Measurements from ENCODE around the gene MUC22. TPM values are rescaled to one million over a fixed set of nuclear protein-coding genes. Genes with fewer than 3 reads are reported as not detected.
"Not testable (repeated sequence)": the region's sequence is repeated elsewhere in the genome, so short reads cannot be mapped to it uniquely, and the experiment has no call there.

MUC22 gene
- total RNA-seq, 4 donors from 2014 or later: 0.05 to 0.36 (median 0.18) TPM

DNA sequence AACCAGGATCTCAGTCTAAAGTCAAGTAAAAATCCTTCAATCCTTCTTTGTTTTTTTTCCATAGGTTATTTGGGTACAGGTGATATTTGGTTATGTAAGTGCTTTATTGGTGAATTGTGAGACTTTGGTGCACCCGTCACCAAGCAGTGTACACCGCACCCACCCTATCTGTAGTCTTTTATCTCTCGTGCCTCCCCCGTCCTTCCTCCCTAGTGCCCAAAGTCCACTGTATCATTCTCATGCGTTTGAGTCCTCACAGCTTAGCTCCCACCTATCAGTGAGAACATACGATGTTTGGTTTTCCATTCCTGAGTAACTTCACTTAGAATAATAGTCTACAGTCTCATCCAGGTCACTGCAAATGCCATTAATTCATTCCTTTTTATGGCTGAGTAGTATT, 879 bp downstream of the MUC22 start:
- Histone ChIP-seq H3K4me3 (no peak overlapping the region), H3K4me1 (peaks cover 0 to 20% of the 10 kb centered on the region in 2 donors), H3K27ac (no peak overlapping the region), H3K27me3 (no peaks in the 10 kb centered on the region), H3K36me3 (no peaks in the 10 kb centered on the region), H3K9me3 (no peaks in the 10 kb centered on the region)
- in situ Hi-C loops (cut with MboI; ENCODE audit: low sequenced_read_pairs in 4 of 4) (no loop called here), intact Hi-C loops (cut with DNase I; ENCODE audit: low total_unique reads) (no loop called here)
- TF ChIP-seq POLR2A (IDR thresholded peaks at IDR 0.05): no peak
- TF ChIP-seq, protein P1, sequence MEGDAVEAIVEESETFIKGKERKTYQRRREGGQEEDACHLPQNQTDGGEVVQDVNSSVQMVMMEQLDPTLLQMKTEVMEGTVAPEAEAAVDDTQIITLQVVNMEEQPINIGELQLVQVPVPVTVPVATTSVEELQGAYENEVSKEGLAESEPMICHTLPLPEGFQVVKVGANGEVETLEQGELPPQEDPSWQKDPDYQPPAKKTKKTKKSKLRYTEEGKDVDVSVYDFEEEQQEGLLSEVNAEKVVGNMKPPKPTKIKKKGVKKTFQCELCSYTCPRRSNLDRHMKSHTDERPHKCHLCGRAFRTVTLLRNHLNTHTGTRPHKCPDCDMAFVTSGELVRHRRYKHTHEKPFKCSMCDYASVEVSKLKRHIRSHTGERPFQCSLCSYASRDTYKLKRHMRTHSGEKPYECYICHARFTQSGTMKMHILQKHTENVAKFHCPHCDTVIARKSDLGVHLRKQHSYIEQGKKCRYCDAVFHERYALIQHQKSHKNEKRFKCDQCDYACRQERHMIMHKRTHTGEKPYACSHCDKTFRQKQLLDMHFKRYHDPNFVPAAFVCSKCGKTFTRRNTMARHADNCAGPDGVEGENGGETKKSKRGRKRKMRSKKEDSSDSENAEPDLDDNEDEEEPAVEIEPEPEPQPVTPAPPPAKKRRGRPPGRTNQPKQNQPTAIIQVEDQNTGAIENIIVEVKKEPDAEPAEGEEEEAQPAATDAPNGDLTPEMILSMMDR (IDR thresholded peaks at IDR 0.05 in 4 of 5, conservative IDR thresholded peaks at IDR 0.05 in 1 of 5): no peak
- ATAC-seq: no peak
- DNase-seq: no peak

DNA sequence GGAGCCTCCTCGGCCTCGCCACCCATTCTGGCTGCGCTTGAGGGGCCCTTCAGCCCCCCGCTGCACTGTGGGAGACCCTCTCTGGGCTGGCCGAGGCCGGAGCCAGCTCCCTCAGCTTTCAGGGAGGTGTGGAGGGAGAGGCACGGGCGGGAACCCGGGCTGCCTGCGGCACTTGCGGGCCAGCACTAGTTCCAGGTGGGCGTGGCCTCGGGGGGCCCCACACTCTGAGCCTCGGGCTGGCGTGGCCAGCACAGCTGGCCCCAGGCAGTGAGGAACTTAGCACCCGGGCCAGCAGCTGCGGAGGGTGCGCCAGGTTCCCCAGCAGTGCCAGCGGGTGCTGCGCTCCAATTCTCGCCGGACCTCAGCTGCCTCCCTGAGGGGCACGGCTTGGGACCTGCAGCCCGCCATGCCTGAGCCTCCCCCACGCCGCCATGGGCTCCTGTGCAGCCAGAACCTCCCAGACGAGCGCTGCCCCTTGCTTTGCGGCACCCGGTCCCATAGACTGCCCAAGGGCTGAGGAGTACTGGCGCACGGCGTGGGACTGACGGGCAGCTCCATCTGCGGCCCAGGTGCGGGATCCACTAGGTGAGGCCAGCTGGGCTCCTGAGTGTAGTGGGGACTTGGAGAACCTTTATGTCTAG, 6.5 kb downstream of the MUC22 start:
- Histone ChIP-seq H3K4me3 (no peak overlapping the region), H3K27me3 (no peaks in the 10 kb centered on the region), H3K36me3 (no peaks in the 10 kb centered on the region), H3K27ac (no peak overlapping the region), H3K4me1 (no peaks in the 10 kb centered on the region), H3K9me3 (no peaks in the 10 kb centered on the region)
- TF ChIP-seq, protein P1 (IDR thresholded peaks at IDR 0.05 in 4 of 5, conservative IDR thresholded peaks at IDR 0.05 in 1 of 5): no peak
- TF ChIP-seq POLR2A (IDR thresholded peaks at IDR 0.05): no peak
- ATAC-seq (no peak), DNase-seq (no peak)
- intact Hi-C loops (cut with DNase I; ENCODE audit: low total_unique reads) (no loop called here), in situ Hi-C loops (cut with MboI; ENCODE audit: low sequenced_read_pairs in 4 of 4) (no loop called here)

DNA sequence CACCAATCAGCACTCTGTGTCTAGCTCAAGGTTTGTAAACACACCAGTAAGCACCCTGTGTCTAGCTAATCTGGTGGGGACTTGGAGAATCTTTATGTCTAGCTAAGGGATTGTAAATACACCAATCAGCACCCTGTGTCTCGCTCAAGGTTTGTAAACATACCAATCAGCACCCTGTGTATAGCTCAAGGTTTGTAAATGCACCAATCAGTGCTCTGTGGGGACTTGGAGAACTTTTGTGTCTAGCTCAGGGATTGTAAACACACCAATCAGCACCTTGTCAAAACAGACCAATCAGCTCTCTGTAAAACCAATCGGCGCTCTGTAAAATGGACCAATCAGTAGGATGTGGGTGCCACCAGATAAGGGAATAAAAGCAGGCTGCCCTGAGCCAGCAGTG, 7.2 kb downstream of the MUC22 start:
- H3K4me3 ChIP-seq; H3K27me3 ChIP-seq; H3K27ac ChIP-seq; H3K9me3 ChIP-seq; H3K36me3 ChIP-seq; ATAC-seq; H3K4me1 ChIP-seq; DNase-seq; intact Hi-C loops (cut with DNase I; ENCODE audit: low total_unique reads); in situ Hi-C loops (cut with MboI; ENCODE audit: low sequenced_read_pairs in 4 of 4): not testable (repeated sequence)

DNA sequence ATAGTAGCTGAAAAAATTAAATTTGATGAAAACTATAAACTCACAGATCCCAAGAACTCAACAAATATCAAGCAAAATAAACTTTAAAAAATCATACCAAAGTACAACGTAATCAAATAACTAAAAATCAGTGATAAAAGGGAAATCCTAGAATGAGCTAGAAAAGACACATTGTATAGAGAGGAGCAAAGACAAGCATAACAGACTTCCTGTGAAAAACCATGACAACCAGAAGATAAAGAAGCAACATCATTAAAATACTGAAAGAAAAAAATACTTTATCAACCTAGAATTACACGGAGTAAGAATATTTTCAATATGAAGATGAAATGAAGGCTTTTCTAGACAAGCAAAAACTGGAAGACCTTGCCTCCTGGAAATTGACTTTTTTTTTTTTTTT, 9.8 kb downstream of the MUC22 start:
- intact Hi-C loops (cut with DNase I; ENCODE audit: low total_unique reads): no loop called here
- no peaks in the 10 kb centered on the region for H3K27me3 ChIP-seq
- H3K4me1 ChIP-seq: no peaks in the 10 kb centered on the region
- in situ Hi-C loops (cut with MboI; ENCODE audit: low sequenced_read_pairs in 4 of 4): no loop called here
- no peak overlapping the region for H3K4me3 ChIP-seq
- no peaks in the 10 kb centered on the region for H3K9me3 ChIP-seq
- DNase-seq (no peak), ATAC-seq (no peak)
- no peaks in the 10 kb centered on the region for H3K36me3 ChIP-seq
- H3K27ac ChIP-seq: no peak overlapping the region
- TF ChIP-seq POLR2A (IDR thresholded peaks at IDR 0.05): no peak
- TF ChIP-seq, protein P1 (IDR thresholded peaks at IDR 0.05 in 4 of 5, conservative IDR thresholded peaks at IDR 0.05 in 1 of 5): no peak

DNA sequence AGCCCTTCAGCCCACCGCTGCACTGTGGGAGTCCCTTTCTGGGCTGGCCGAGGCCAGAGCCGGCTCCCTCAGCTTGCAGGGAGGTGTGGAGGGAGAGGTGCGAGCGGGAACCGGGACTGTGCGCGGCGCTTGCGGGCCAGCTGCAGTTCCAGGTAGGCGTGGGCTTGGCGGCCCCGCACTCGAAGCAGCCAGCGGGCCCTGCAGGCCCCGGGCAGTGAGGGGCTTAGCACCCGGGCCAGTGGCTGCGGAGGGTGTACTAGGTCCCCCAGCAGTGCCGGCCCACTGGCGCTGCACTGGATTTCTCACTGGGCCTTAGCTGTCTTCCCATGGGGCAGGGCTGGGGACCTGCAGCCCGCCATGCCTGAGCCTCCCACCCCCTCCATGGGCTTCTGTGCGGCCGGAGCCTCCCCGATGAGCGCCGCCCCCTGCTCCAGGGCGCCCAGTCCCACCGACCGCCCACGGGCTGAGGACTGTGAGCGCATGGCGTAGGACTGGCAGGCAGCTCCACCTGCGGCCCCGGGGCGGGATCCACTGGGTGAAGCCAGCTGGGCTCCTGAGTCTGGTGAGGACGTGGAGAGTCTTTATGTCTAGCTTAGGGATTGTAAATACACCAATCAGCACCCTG, 10.5 kb downstream of the MUC22 start:
- DNase-seq; intact Hi-C loops (cut with DNase I; ENCODE audit: low total_unique reads); H3K4me3 ChIP-seq; H3K36me3 ChIP-seq; in situ Hi-C loops (cut with MboI; ENCODE audit: low sequenced_read_pairs in 4 of 4); H3K4me1 ChIP-seq; ATAC-seq; H3K27me3 ChIP-seq; H3K27ac ChIP-seq; H3K9me3 ChIP-seq: not testable (repeated sequence)

DNA sequence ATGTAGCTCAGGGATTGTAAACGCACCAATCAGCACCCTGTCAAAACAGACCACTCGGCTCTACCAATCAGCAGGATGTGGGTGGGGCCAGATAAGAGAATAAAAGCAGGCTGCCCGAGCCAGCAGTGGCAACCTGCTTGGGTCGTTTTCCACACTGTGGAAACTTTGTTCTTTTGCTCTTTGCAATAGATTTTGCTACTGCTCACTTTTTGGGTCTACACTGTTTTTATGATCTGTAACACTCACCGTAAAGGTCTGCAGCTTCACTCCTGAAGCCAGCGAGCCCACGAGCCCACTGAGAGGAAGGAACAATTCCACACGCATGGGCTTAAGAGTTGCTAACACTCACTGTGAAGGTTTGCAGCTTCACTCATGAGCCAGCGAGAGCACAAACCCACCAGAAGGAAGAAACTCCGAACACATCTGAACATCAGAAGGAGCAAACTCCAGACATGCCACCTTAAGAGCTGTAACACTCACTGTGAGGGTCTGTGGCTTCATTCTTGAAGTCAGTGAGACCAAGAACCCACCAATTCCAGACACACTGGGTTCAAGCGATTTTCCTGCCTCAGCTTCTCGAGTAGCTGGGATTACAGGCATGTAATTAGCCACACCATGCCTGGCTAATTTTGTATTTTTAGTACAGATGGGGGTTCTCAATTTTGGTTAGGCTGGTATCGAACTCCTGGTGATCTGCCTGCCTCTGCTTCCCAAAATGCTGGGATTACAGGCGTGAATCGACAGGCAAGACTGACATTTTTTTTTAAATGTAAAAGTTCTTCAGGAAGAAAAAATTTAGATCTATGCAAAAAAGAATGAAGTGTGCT, 11.6 kb downstream of the MUC22 start:
- H3K4me3 ChIP-seq; DNase-seq; in situ Hi-C loops (cut with MboI; ENCODE audit: low sequenced_read_pairs in 4 of 4); H3K4me1 ChIP-seq; H3K27me3 ChIP-seq; H3K27ac ChIP-seq; intact Hi-C loops (cut with DNase I; ENCODE audit: low total_unique reads); H3K36me3 ChIP-seq; H3K9me3 ChIP-seq; ATAC-seq: not testable (repeated sequence)

Data from gastrocnemius medialis (tissue), 4 donors.